Naive thymus-derived CD8-positive, alpha-beta T cell (primary cell): ENCODE results near the gene CDKAL1. TPM values are rescaled to one million over a fixed set of nuclear protein-coding genes. Genes with fewer than 3 reads are reported as not detected.

ENCODE experiments used
- ATAC-seq, 2 donors: fragments of 150-1000 bp; cut with Tn5 transposase in 1 of 2; sonication (Bioruptor Pico), chemical (Tn5 transposase) in 1 of 2; 1 replicate in 1 of 2; 2 replicates in 1 of 2; pipeline ENCODE4 v1.10.0; 2021; ENCODE audit warnings: mild to moderate bottlenecking in 2 of 2, moderate library complexity in 2 of 2
- POLR2A ChIA-PET: fragments of 350-600 bp; sonication (Branson Sonifier 250); formaldehyde crosslinking; loops from one replicate; lab custom pipeline; 2021; ENCODE audit warnings: antibody characterized with exemption; lab: Charles Lee
- DNase-seq, 10 donors: peaks; one replicate each; pipeline versions ENCODE4 v3.0.0 to v3.0.0-alpha.2; 2020 to 2022
- H3K27ac Mint-ChIP-seq, 10 donors: one replicate each; pipeline ENCODE4 v1.8.0; 2020 to 2022; ENCODE audit warnings: mild to moderate bottlenecking in 10 of 10, mixed read lengths in 10 of 10, moderate library complexity in 4 of 10, inconsistent platforms in 1 of 10
- H3K27me3 Mint-ChIP-seq, 5 donors: one replicate each; pipeline ENCODE4 v1.8.0; 2021 to 2022; ENCODE audit warnings: mixed read lengths in 5 of 5
- H3K36me3 Mint-ChIP-seq, 3 donors: one replicate each; pipeline ENCODE4 v1.8.0; 2020 to 2022; ENCODE audit warnings: mixed read lengths in 3 of 3, mild to moderate bottlenecking in 2 of 3, inconsistent platforms in 1 of 3
- H3K4me1 Mint-ChIP-seq, 4 donors: one replicate each; pipeline ENCODE4 v1.8.0; 2021 to 2022; ENCODE audit warnings: mixed read lengths in 4 of 4
- H3K4me3 Mint-ChIP-seq, 10 donors: one replicate each; pipeline ENCODE4 v1.8.0; 2020 to 2022; ENCODE audit warnings: mild to moderate bottlenecking in 10 of 10, mixed read lengths in 10 of 10, moderate library complexity in 6 of 10, inconsistent platforms in 1 of 10
- H3K9me3 Mint-ChIP-seq, 9 donors: one replicate each; pipeline ENCODE4 v1.8.0; 2020 to 2022; ENCODE audit warnings: mixed read lengths in 9 of 9, mild to moderate bottlenecking in 3 of 9, inconsistent platforms in 1 of 9, moderate library complexity in 1 of 9
- polyA plus RNA-seq, 3 donors: library from polyadenylated mRNA; unstranded; fragments of 300-500 nt; fragmentation: Illumina TruSeq; gene quantifications; one replicate each; pipeline ENCODE4 v1.2.3, GENCODE V29; 2021
- total RNA-seq, 8 experiments: library from RNA in 2 of 8; stranded (reverse) in 2 of 8; gene quantifications; one replicate each; pipeline ENCODE4 v1.2.3 and lab custom pipeline; 2021 to 2026

Gene CDKAL1
- total and polyA plus RNA-seq, 5 experiments from 2014 or later = 21.5 to 36.7 (median 29.1) TPM

DNA sequence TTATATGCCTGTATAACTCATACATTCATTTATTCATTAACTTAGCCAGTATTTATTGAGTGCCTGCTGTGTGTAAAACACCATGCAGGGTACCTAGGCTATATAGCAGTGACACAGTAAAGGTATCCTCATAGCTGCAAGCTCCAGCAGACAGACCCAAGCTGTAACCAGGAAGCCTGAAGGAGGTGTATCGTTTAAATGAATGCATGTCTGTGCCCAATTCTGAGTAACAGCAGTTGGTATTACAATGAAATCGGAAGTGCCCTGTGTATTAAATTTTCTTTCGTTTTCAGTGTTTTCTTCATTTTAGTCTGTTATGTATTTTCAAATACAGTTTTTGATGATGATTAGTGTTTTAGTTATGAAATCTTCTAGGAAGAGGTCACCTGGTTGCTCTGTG lies 573.5 kb downstream of the CDKAL1 start:
- H3K4me3 Mint-ChIP-seq = no peak overlapping the region
- H3K4me1 Mint-ChIP-seq = peaks cover 0 to 17% (median 0%) of the 10 kb centered on the region in 4 donors
- ATAC-seq (no peak), DNase-seq (no peak)
- H3K27ac Mint-ChIP-seq = peak overlapping the region in 1 of 10 donors; percentile 18
- H3K9me3 Mint-ChIP-seq = no peaks in the 10 kb centered on the region
- POLR2A ChIA-PET = no interaction called here
- H3K27me3 Mint-ChIP-seq = no peaks in the 10 kb centered on the region
- H3K36me3 Mint-ChIP-seq = peaks cover 0 to 23% (median 21%) of the 10 kb centered on the region in 3 donors

DNA sequence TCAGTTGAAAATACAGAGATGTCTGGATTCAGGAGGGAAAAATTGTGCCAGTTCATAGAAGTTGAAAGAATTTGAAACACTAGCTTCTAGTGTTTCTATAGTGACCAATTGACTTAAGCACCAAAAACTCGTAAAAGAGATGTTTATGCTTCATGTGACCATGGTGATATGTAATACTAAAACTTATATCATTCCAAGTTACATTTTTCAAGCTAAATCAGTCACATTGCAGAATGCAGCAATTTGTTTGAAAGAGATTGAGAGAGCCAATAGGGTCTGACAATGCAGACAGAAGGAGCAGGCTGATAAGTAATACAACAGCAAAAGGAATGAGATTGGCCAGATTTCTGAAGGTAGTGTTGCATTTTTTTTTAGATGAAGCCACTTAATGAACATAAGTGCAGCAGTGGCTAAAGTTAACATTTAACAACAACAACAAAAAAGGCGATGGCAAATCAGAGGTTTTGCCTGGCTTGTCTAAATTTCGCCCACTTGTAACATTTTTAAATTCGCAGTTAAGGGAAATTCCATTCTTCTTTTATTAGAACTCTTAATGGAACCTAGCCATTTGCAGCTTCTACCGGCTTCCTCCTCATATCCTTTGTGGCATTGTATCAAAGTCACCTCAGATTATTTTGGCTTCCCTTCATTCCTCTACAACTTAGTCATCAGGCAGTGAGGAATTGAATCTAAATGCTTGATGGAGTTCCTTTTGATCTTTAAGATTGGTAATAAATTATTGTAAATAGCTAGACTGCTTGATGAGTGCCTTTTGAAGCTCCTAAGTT lies 575.3 kb downstream of the CDKAL1 start:
- H3K36me3 Mint-ChIP-seq = peaks cover 0 to 19% (median 19%) of the 10 kb centered on the region in 3 donors
- H3K4me3 Mint-ChIP-seq = no peak overlapping the region
- H3K9me3 Mint-ChIP-seq = no peaks in the 10 kb centered on the region
- DNase-seq (no peak), ATAC-seq (no peak)
- H3K27ac Mint-ChIP-seq = no peak overlapping the region
- peaks cover 0 to 17% (median 0%) of the 10 kb centered on the region in 4 donors for H3K4me1 Mint-ChIP-seq
- no peaks in the 10 kb centered on the region for H3K27me3 Mint-ChIP-seq
- POLR2A ChIA-PET = no interaction called here

DNA sequence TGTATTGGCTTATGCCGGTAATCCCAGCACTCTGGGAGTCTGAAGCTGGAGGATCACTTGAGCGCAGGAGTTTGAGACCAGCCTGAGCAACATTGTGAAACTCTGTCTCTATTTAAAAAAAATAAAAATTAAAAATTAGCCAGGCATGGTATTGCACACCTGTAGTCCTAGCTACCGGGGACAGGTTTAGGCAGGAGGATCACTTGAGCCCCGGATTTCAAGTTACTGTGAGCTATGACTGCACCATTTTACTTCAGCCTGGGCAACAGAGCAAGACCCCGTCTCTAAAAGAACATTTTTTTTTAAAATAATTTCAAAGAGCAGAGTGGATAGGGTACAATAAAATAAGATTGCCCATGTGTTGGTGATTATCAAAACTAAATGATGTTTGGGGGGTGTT lies 576.4 kb downstream of the CDKAL1 start:
- no peak overlapping the region for H3K4me3 Mint-ChIP-seq
- no peaks in the 10 kb centered on the region for H3K9me3 Mint-ChIP-seq
- H3K36me3 Mint-ChIP-seq = peaks cover 0 to 16% (median 15%) of the 10 kb centered on the region in 3 donors
- H3K4me1 Mint-ChIP-seq = peaks cover 0 to 17% (median 0%) of the 10 kb centered on the region in 4 donors
- POLR2A ChIA-PET = no interaction called here
- DNase-seq = no peak
- H3K27me3 Mint-ChIP-seq = no peaks in the 10 kb centered on the region
- no peak overlapping the region for H3K27ac Mint-ChIP-seq
- ATAC-seq = no peak

- Mint-ChIP-seq H3K36me3 (peaks cover 0 to 16% (median 15%) of the 10 kb centered on the region in 3 donors), H3K27me3 (no peaks in the 10 kb centered on the region)
- ATAC-seq = no peak
Observed at GRCh38 chr6:21111093-21111725, 577.0 kb downstream of the CDKAL1 start.

GRCh38 chr6:21115111-21115510 lies 580.9 kb downstream of the CDKAL1 start:
- H3K27ac Mint-ChIP-seq = no peak overlapping the region
- no peak for DNase-seq
- ATAC-seq = no peak
- peaks cover 0 to 18% (median 14%) of the 10 kb centered on the region in 3 donors for H3K36me3 Mint-ChIP-seq
- H3K4me3 Mint-ChIP-seq = no peak overlapping the region
- POLR2A ChIA-PET = no interaction called here
- H3K27me3 Mint-ChIP-seq = no peaks in the 10 kb centered on the region
- H3K4me1 Mint-ChIP-seq = peaks cover 0 to 14% (median 0%) of the 10 kb centered on the region in 4 donors
- H3K9me3 Mint-ChIP-seq = no peaks in the 10 kb centered on the region

More at GRCh38 chr6:21111093-21111725, 577.0 kb downstream of the CDKAL1 start:
- POLR2A ChIA-PET = no interaction called here
- Mint-ChIP-seq H3K27ac (no peak overlapping the region), H3K9me3 (no peaks in the 10 kb centered on the region), H3K4me3 (no peak overlapping the region), H3K4me1 (peaks cover 0 to 17% (median 0%) of the 10 kb centered on the region in 4 donors)
- DNase-seq = no peak

DNA sequence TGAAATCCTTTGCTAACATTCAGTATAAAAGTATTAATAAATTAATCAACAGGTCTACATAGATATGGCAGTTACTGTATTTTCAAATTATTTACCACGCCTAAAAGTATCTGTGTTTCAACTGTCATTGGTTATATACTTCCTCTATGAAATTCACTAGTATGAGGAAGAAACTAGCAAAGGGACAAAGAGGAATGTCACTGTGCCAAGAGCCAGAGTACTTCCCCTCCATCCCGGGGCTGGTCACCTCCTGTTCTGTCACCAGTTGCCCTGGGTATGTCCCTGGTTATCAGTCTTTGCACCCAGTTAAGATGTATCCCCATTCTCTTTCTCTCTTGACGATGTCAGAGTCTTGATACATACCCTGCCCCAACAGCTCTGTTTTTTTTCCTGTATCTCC lies 582.5 kb downstream of the CDKAL1 start:
- POLR2A ChIA-PET = no interaction called here
- peaks cover 0 to 5% (median 0%) of the 10 kb centered on the region in 4 donors for H3K4me1 Mint-ChIP-seq
- H3K36me3 Mint-ChIP-seq = peaks cover 0 to 14% (median 12%) of the 10 kb centered on the region in 3 donors
- no peaks in the 10 kb centered on the region for H3K9me3 Mint-ChIP-seq
- no peak overlapping the region for H3K4me3 Mint-ChIP-seq
- ATAC-seq (no peak), DNase-seq (no peak)
- no peak overlapping the region for H3K27ac Mint-ChIP-seq
- no peaks in the 10 kb centered on the region for H3K27me3 Mint-ChIP-seq

DNA sequence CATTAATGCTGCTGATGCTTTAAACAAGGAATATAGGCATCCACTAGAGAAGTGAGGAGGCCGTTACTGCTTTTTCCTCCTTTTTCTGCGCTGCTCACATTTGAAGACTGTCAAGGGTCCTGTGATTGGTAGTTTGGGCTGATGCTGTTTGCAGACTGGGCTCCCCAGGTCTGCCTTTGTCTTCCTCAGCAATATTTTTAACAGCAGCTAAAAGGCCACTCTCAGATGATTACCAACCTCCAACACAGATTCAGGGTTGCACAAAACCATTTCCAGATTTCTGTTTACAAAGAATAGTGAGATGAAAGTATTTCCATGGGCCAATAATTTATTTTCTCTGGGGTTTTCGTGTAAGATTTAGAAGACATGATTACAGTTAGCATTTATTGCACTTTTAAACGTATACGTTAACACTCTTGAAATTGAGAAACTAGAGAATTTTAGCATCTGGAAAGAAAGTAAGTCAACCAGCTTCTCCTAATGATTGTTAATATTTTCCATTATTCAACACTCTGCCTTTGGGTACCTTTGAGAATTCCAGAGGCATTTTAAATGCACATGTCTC lies 584.0 kb downstream of the CDKAL1 start:
- Mint-ChIP-seq H3K36me3 (peaks cover 0 to 17% (median 13%) of the 10 kb centered on the region in 3 donors), H3K27ac (no peak overlapping the region), H3K27me3 (no peaks in the 10 kb centered on the region), H3K4me3 (no peak overlapping the region), H3K9me3 (no peaks in the 10 kb centered on the region), H3K4me1 (no peaks in the 10 kb centered on the region)
- POLR2A ChIA-PET = no interaction called here
- ATAC-seq (no peak), DNase-seq (no peak)

DNA sequence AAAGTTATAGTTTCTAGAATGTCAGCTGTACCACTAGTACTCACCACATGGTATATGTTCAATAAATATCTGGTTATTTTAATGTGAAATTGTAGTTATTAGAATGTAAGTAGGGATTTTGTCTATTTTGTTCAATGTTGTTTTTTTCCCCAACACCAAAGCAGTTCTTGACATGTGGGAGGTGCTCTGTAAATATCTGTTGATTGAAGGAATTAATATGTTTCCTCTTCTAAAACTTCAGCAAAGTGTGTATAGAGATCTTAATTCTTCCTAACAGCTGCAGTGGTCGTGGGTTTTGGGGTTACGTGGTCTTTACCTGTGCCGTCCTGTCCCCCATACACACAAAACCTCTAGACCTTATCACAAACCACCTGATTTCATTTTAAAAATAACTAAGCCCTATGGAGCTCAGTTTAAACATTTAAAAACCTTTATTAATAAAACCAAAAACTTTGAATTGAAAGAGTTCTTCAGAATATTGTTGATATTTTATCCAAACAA lies 587.4 kb downstream of the CDKAL1 start:
- no peak overlapping the region for H3K27ac Mint-ChIP-seq
- H3K9me3 Mint-ChIP-seq = no peaks in the 10 kb centered on the region
- DNase-seq (no peak), ATAC-seq (no peak)
- POLR2A ChIA-PET = interaction anchor here (0.6 kb wide), 1 partner anchor 191 kb away, joined by 3 read pairs; no protein-coding TSS in a partner anchor
- H3K4me1 Mint-ChIP-seq = peaks cover 0 to 8% (median 0%) of the 10 kb centered on the region in 4 donors
- H3K27me3 Mint-ChIP-seq = no peaks in the 10 kb centered on the region
- H3K36me3 Mint-ChIP-seq = peaks cover 11 to 29% (median 26%) of the 10 kb centered on the region in 3 donors
- no peak overlapping the region for H3K4me3 Mint-ChIP-seq

DNA sequence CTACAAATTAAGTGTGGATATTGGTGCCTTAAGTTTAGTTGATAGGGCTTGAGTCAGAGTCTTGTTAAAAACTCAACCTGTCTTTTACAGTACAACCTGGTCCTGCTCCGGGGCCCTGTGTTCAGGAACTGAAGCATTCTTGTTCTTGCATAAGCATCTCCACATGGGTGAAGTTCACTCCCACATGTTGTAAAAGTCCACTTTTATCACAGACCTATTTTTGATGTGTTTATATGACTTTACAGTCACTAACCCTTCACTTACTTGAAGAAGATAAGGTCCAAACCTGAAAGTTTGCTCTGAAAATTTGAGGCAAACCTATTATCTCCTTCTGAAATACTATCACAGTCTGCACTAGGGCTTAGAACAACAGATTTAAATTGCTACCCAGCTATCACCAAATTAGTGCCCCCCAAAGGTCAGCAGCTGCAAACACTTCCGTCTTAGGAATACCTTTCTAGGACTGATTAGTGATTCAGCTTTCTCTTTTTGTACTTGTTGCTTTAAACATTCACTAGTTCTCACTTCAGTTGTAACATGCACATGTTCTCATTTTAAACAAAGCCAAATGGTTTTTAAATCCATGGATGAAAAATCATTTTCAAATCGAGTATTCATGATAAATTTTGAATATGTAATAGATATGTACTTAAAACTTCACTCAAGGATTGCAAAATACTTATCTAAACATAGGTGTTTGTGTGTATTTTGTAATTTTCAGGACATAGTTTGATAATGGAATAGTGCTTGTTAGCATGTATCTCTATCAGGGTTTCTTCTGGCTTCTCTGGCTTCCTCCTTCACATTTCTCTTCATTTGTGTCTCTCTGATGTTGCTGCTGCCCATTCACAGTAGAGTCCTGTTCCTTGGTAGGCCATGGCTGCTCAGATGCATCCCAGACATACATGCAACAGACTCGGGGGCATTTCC lies 589.5 kb downstream of the CDKAL1 start:
- no peak for ATAC-seq
- H3K9me3 Mint-ChIP-seq = no peaks in the 10 kb centered on the region
- POLR2A ChIA-PET = no interaction called here
- DNase-seq = no peak
- H3K4me1 Mint-ChIP-seq = peaks cover 0 to 8% (median 0%) of the 10 kb centered on the region in 4 donors
- H3K27me3 Mint-ChIP-seq = no peaks in the 10 kb centered on the region
- H3K27ac Mint-ChIP-seq = no peak overlapping the region
- peaks cover 11 to 22% (median 18%) of the 10 kb centered on the region in 3 donors for H3K36me3 Mint-ChIP-seq
- no peak overlapping the region for H3K4me3 Mint-ChIP-seq

GRCh38 chr6:21128601-21129000 lies 594.3 kb downstream of the CDKAL1 start:
- Mint-ChIP-seq H3K4me1 (peaks cover 0 to 8% (median 0%) of the 10 kb centered on the region in 4 donors), H3K27me3 (no peaks in the 10 kb centered on the region), H3K4me3 (no peak overlapping the region), H3K27ac (no peak overlapping the region), H3K9me3 (no peaks in the 10 kb centered on the region), H3K36me3 (peaks cover 10 to 15% (median 11%) of the 10 kb centered on the region in 3 donors)
- DNase-seq (no peak), ATAC-seq (no peak)
- POLR2A ChIA-PET = no interaction called here

DNA sequence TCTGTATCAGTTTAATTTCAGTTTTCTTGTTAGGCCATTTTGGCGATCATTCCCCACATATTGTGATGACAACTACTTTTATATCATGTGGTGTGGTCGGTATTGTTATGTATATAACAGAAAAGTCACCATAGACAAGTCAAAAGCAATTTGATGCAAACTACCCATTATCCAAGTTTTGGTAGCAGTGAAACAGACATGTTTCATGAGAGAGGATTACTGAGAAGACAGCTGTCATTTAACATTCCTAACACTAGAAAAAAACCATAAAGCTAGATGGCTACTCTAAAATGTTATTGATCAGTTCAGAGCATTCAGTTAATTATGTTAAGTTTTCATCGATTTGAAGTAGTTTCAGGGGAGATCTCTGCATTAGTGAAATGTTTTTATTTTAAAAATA lies 597.1 kb downstream of the CDKAL1 start:
- no peak for DNase-seq
- H3K4me1 Mint-ChIP-seq = no peaks in the 10 kb centered on the region
- POLR2A ChIA-PET = no interaction called here
- H3K4me3 Mint-ChIP-seq = no peak overlapping the region
- H3K27me3 Mint-ChIP-seq = no peaks in the 10 kb centered on the region
- no peak overlapping the region for H3K27ac Mint-ChIP-seq
- H3K36me3 Mint-ChIP-seq = peaks cover 0 to 7% (median 2%) of the 10 kb centered on the region in 3 donors
- H3K9me3 Mint-ChIP-seq = no peaks in the 10 kb centered on the region
- ATAC-seq = no peak

GRCh38 chr6:21132446-21132845 lies 598.2 kb downstream of the CDKAL1 start:
- POLR2A ChIA-PET = no interaction called here

More at GRCh38 chr6:21132446-21132845, 598.2 kb downstream of the CDKAL1 start:
- DNase-seq (no peak), ATAC-seq (no peak)
- Mint-ChIP-seq H3K27me3 (no peaks in the 10 kb centered on the region), H3K27ac (no peak overlapping the region), H3K4me1 (no peaks in the 10 kb centered on the region), H3K36me3 (peaks cover 0 to 7% (median 6%) of the 10 kb centered on the region in 3 donors), H3K4me3 (no peak overlapping the region), H3K9me3 (no peaks in the 10 kb centered on the region)
